H1 (cell line): ENCODE results near the gene CD300A. TPM values are rescaled to one million over a fixed set of nuclear protein-coding genes. Genes with fewer than 3 reads are reported as not detected.

Experiments used
- CTCF ChIA-PET: fragments of 300-600 bp; sonication (Branson Sonifier 250); formaldehyde crosslinking; loops from one replicate; lab custom pipeline; 2021; ENCODE audit not compliant: partially characterized antibody; lab: Charles Lee
- POLR2A ChIA-PET: fragments of 300-600 bp; sonication (Branson Sonifier 250); formaldehyde crosslinking; loops from one replicate; lab custom pipeline; 2021; ENCODE audit warnings: inconsistent platforms; ENCODE audit not compliant: partially characterized antibody; lab: Charles Lee
- DNase-seq, 2 experiments: peaks; one replicate each; pipeline versions ENCODE4 v3.0.0 to v3.0.0-alpha.2; 2010 to 2022; ENCODE audit warnings: low spot score in 2 of 2, low read depth in 1 of 2, mixed read lengths in 1 of 2
- FAIRE-seq: peaks from 2 replicates; lab custom pipeline; 2011; peaks lifted over from hg19 to GRCh38; lab: Jason Lieb, UNC
- H2AFZ ChIP-seq: 2 replicates; pipeline ENCODE4 v1.8.1; 2012; ENCODE audit warnings: low read length, inconsistent platforms
- H2AK5ac ChIP-seq: 2 replicates; pipeline ENCODE4 v1.6.1; 2013; ENCODE audit warnings: low read depth, low read length
- H2BK120ac ChIP-seq: replicated peaks from 2 replicates; pipeline ENCODE3; 2013; ENCODE audit warnings: low read depth, low read length, inconsistent platforms
- H2BK12ac ChIP-seq: 2 replicates; pipeline ENCODE4 v1.6.1; 2013; ENCODE audit warnings: low read depth, low read length
- H2BK15ac ChIP-seq: 2 replicates; pipeline ENCODE4 v1.6.1; 2013; ENCODE audit warnings: low read length
- H2BK20ac ChIP-seq: 2 replicates; pipeline ENCODE4 v1.6.1; 2013; ENCODE audit warnings: low read length
- H2BK5ac ChIP-seq: 2 replicates; pipeline ENCODE4 v1.6.1; 2013; ENCODE audit warnings: low read depth, low read length
- H3K14ac ChIP-seq: 2 replicates; pipeline ENCODE4 v1.6.1; 2013; ENCODE audit warnings: inconsistent platforms; ENCODE audit not compliant: insufficient read length
- H3K18ac ChIP-seq: 2 replicates; pipeline ENCODE4 v1.6.1; 2013; ENCODE audit warnings: low read length; ENCODE audit errors: extremely low read depth
- H3K23ac ChIP-seq: 2 replicates; pipeline ENCODE4 v1.6.1; 2013; ENCODE audit warnings: inconsistent platforms; ENCODE audit not compliant: insufficient read length
- H3K23me2 ChIP-seq: 2 replicates; pipeline ENCODE4 v1.6.1; 2013; ENCODE audit warnings: low read depth, low read length
- H3K27ac ChIP-seq: 2 replicates; pipeline ENCODE4 v1.6.1; 2011; ENCODE audit warnings: low read depth, low read length, inconsistent platforms
- H3K27me3 ChIP-seq, 4 experiments: replicated peaks in 1 of 4; 1 replicate in 1 of 4; 2 replicates in 3 of 4; pipeline versions ENCODE4 v1.6.1 to v1.8.1; 2011 to 2013; ENCODE audit warnings: low read length in 3 of 4, mild to moderate bottlenecking in 3 of 4, inconsistent platforms in 2 of 4, mixed read lengths in 2 of 4, moderate library complexity in 1 of 4; ENCODE audit not compliant: control insufficient read depth in 3 of 4, insufficient read depth in 3 of 4; ENCODE audit errors: extremely low read depth in 1 of 4
- H3K36me3 ChIP-seq, 4 experiments: 2 replicates each; pipeline versions ENCODE4 v1.6.1 to v1.8.1; 2011 to 2013; ENCODE audit warnings: mild to moderate bottlenecking in 4 of 4, low read length in 3 of 4, moderate library complexity in 2 of 4, control low read depth in 1 of 4, inconsistent platforms in 1 of 4; ENCODE audit not compliant: insufficient read depth in 4 of 4, control insufficient read depth in 2 of 4
- H3K4ac ChIP-seq: replicated peaks from 2 replicates; pipeline ENCODE3; 2013; ENCODE audit warnings: low read length, low read depth, mixed read lengths, inconsistent platforms; ENCODE audit not compliant: insufficient read length
- H3K4me1 ChIP-seq, 4 experiments: replicated peaks in 1 of 4; 1 replicate in 1 of 4; 2 replicates in 3 of 4; pipeline versions ENCODE4 v1.6.1 to v1.8.1; 2011 to 2013; ENCODE audit warnings: low read length in 3 of 4, inconsistent platforms in 2 of 4, mixed read lengths in 1 of 4; ENCODE audit not compliant: insufficient read depth in 4 of 4, control insufficient read depth in 3 of 4
- H3K4me2 ChIP-seq, 2 experiments: 2 replicates each; pipeline versions ENCODE4 v1.6.1 to v1.8.1; 2011 to 2013; ENCODE audit warnings: low read depth in 2 of 2, low read length in 2 of 2, control low read depth in 1 of 2, inconsistent platforms in 1 of 2, mild to moderate bottlenecking in 1 of 2; ENCODE audit not compliant: insufficient read depth in 1 of 2
- H3K4me3 ChIP-seq, 4 experiments: fragments of 200-600, 300-600 bp in 1 of 4; sonication (generic), shearing (Covaris generic), sonication (Bioruptor Twin) in 1 of 4; 2 replicates each; pipeline versions ENCODE4 v1.5.1 to v1.8.1; 2011 to 2016; ENCODE audit warnings: low read length in 4 of 4, low read depth in 3 of 4, control low read depth in 2 of 4, inconsistent platforms in 2 of 4, mild to moderate bottlenecking in 2 of 4, mixed read lengths in 1 of 4, moderate library complexity in 1 of 4; ENCODE audit not compliant: insufficient read depth in 2 of 4; ENCODE audit errors: extremely low read depth in 1 of 4
- H3K56ac ChIP-seq: replicated peaks from 2 replicates; pipeline ENCODE3; 2013; ENCODE audit warnings: low read depth, mild to moderate bottlenecking, mixed read lengths, low read length, inconsistent platforms; ENCODE audit not compliant: insufficient read length
- H3K79me1 ChIP-seq: 2 replicates; pipeline ENCODE4 v1.6.1; 2013; ENCODE audit warnings: low read depth, low read length, control low read depth
- H3K79me2 ChIP-seq, 2 experiments: 2 replicates each; pipeline versions ENCODE4 v1.6.1 to v1.8.1; 2012 to 2013; ENCODE audit warnings: low read length in 2 of 2, mild to moderate bottlenecking in 2 of 2, inconsistent platforms in 1 of 2; ENCODE audit not compliant: insufficient read depth in 2 of 2, control insufficient read depth in 1 of 2
- H3K9ac ChIP-seq, 4 experiments: replicated peaks in 1 of 4; 1 replicate in 1 of 4; 2 replicates in 3 of 4; pipeline versions ENCODE4 v1.6.1 to v1.8.1; 2011 to 2013; ENCODE audit warnings: low read depth in 3 of 4, low read length in 3 of 4, control low read depth in 2 of 4, mild to moderate bottlenecking in 2 of 4, moderate library complexity in 2 of 4, inconsistent platforms in 1 of 4; ENCODE audit errors: extremely low read depth in 1 of 4
- H3K9me3 ChIP-seq, 2 experiments: 2 replicates each; pipeline versions ENCODE4 v1.6.1 to v1.8.1; 2012 to 2013; ENCODE audit warnings: mild to moderate bottlenecking in 2 of 2, moderate library complexity in 2 of 2, control low read depth in 1 of 2, inconsistent platforms in 1 of 2, low read depth in 1 of 2, low read length in 1 of 2, mixed read lengths in 1 of 2; ENCODE audit not compliant: insufficient read depth in 2 of 2
- H4K20me1 ChIP-seq, 2 experiments: replicated peaks in 1 of 2; 2 replicates each; pipeline versions ENCODE3 to v1.8.1; 2011 to 2013; ENCODE audit warnings: inconsistent platforms in 2 of 2, low read length in 2 of 2, mild to moderate bottlenecking in 1 of 2; ENCODE audit not compliant: insufficient read depth in 2 of 2, control insufficient read depth in 1 of 2
- H4K5ac ChIP-seq: 2 replicates; pipeline ENCODE4 v1.6.1; 2013; ENCODE audit warnings: low read length, low read depth, mixed read lengths, inconsistent platforms; ENCODE audit not compliant: insufficient read length
- H4K8ac ChIP-seq: 2 replicates; pipeline ENCODE4 v1.8.0; 2013; ENCODE audit warnings: mild to moderate bottlenecking, moderate library complexity, low read length, inconsistent platforms; ENCODE audit not compliant: insufficient read depth; ENCODE audit errors: extremely low read depth
- H4K91ac ChIP-seq: replicated peaks from 2 replicates; pipeline ENCODE3; 2013; ENCODE audit warnings: low read length, mixed read lengths, inconsistent platforms; ENCODE audit not compliant: insufficient read length
- BRCA1 ChIP-seq: IDR thresholded peaks from 2 replicates; pipeline ENCODE4 v1.6.1; 2012; ENCODE audit warnings: low read depth, low read length, improper control_type of control experiment
- CEBPB ChIP-seq: IDR thresholded peaks from 2 replicates; pipeline ENCODE4 v1.6.1; 2012; ENCODE audit warnings: low read depth, low read length
- JUN ChIP-seq: IDR thresholded peaks from 2 replicates; pipeline ENCODE4 v1.6.1; 2011; ENCODE audit warnings: low read depth, mild to moderate bottlenecking, improper control_type of control experiment, low read length
- JUND ChIP-seq: IDR thresholded peaks from 2 replicates; pipeline ENCODE4 v1.6.1; 2011; ENCODE audit warnings: mild to moderate bottlenecking, improper control_type of control experiment, low read length
- SP1 ChIP-seq: IDR thresholded peaks from 2 replicates; pipeline ENCODE4 v1.6.1; 2011; ENCODE audit warnings: low read depth, low read length
- TAF1 ChIP-seq: IDR thresholded peaks from 2 replicates; pipeline ENCODE4 v1.6.1; 2011; ENCODE audit warnings: mild to moderate bottlenecking, low read depth, low read length
- ZNF274 ChIP-seq: IDR thresholded peaks from 2 replicates; pipeline ENCODE4 v1.7.0; 2012; ENCODE audit warnings: low read length, borderline replicate concordance; ENCODE audit errors: extremely low read depth
- WGBS, 2 experiments: shearing (Covaris generic) in 1 of 2; methylation state at CpG; one replicate each; pipeline versions ENCODE4 v1.1.6 to v1.1.7; 2013 to 2015; ENCODE audit warnings: low lambda C conversion rate in 2 of 2, mixed read lengths in 2 of 2, inconsistent platforms in 1 of 2, low coverage in 1 of 2, missing lambda C conversion rate in 1 of 2; ENCODE audit not compliant: insufficient replicate concordance in 2 of 2, insufficient coverage in 1 of 2, insufficient read length in 1 of 2; ENCODE audit errors: extremely low coverage in 1 of 2, missing lambda C conversion rate in 1 of 2; 5-methylcytosine and 5-hydroxymethylcytosine counted together
- polyA plus RNA-seq, 7 experiments: library from polyadenylated mRNA; depleted of rRNA in 3 of 7; stranded (reverse) in 5 of 7; unstranded in 2 of 7; fragments of >200 nt in 5 of 7; fragments of 200-250 nt in 2 of 7; gene quantifications; 1 replicate in 5 of 7; 2 replicates in 1 of 7; 4 replicates in 1 of 7; pipeline versions ENCODE4 v1.2.1 to v1.2.3, GENCODE V29; 2011 to 2013; ENCODE audit warnings: missing spikeins in 2 of 7, mixed read lengths in 2 of 7
- total RNA-seq: library from RNA; stranded (reverse); fragmentation: NEBNext Ultra II Directional; extraction: Animal tissue kit (Norgen Biotek cat#: 25700); gene quantifications from 2 replicates; pipeline ENCODE4 v1.2.1, GENCODE V29; 2021
- TF ChIP-seq, protein P1 (sequence below): IDR thresholded peaks from 2 replicates; pipeline ENCODE4 v1.6.1; 2012; ENCODE audit warnings: inconsistent platforms

Gene CD300A
- total and polyA plus RNA-seq, 2 of the 8 experiments (the other 6 are each of a cell fraction or from before 2014, with no cell fraction given): 0.52 to 1.3 TPM

GRCh38 chr17:74450231-74450630, 16.2 kb upstream of the CD300A start:
- Histone ChIP-seq H2BK20ac (no peak overlapping the region), H3K56ac (no peak overlapping the region), H4K5ac (no peak overlapping the region), H3K9me3 (no peaks in the 10 kb centered on the region), H3K18ac (no peak overlapping the region), H2AFZ (no peak overlapping the region), H3K9ac (no peak overlapping the region), H2BK15ac (no peak overlapping the region), H4K8ac (no peak overlapping the region), H3K23me2 (peaks cover 11% of the 10 kb centered on the region; the same call in 1 of the 2 replicates), H3K27me3 (peaks cover 0 to 16% (median 11%) of the 10 kb centered on the region in 4 experiments; a peak in 6 of 7 replicates), H3K79me1 (no peaks in the 10 kb centered on the region), H4K20me1 (peaks cover 4% of the 10 kb centered on the region in 2 experiments), H3K79me2 (no peaks in the 10 kb centered on the region), H2BK5ac (no peak overlapping the region), H2BK12ac (no peak overlapping the region), H3K36me3 (peaks cover 0 to 6% (median 0%) of the 10 kb centered on the region in 4 experiments; a peak in 1 of 8 replicates), H3K4ac (no peak overlapping the region), H3K14ac (no peak overlapping the region), H2AK5ac (no peak overlapping the region), H4K91ac (no peak overlapping the region), H3K23ac (no peak overlapping the region), H3K4me2 (no peak overlapping the region), H3K4me3 (no peak overlapping the region), H3K4me1 (peaks cover 0 to 31% (median 23%) of the 10 kb centered on the region in 4 experiments; a peak in 6 of 7 replicates), H2BK120ac (no peak overlapping the region), H3K27ac (no peak overlapping the region)
- ChIA-PET CTCF (interaction anchor here (1.5 to 4.9 kb wide), 2 partner anchors 13 to 87 kb away, joined by 4 to 47 read pairs; no protein-coding TSS in a partner anchor), POLR2A (interaction anchor here (1.1 kb wide), 1 partner anchor 13 kb away, joined by 5 read pairs; no protein-coding TSS in a partner anchor)
- TF ChIP-seq TAF1 (no peak), ZNF274 (no peak), JUND (no peak), CEBPB (no peak), SP1 (no peak), BRCA1 (no peak), JUN (no peak)
- TF ChIP-seq, protein P1, sequence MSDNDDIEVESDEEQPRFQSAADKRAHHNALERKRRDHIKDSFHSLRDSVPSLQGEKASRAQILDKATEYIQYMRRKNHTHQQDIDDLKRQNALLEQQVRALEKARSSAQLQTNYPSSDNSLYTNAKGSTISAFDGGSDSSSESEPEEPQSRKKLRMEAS: no peak
- no peak for DNase-seq
- WGBS, 2 experiments: 83% methylated on average over 3 of the region's 3 CpGs; no CpG with 5 or more reads in 1 of the 2 experiments
- no peak for FAIRE-seq
